Mammary epithelial cell (primary cell): ENCODE measurements around the gene ECE2.

Experiments used
- CTCF ChIP-seq, 2 donors: IDR thresholded peaks in 1 of 2; conservative IDR thresholded peaks in 1 of 2; 2 replicates each; pipeline ENCODE4 v1.5.1; 2011 to 2012; ENCODE audit warnings: inconsistent platforms in 2 of 2, low read length in 2 of 2, mild to moderate bottlenecking in 2 of 2, control low read depth in 1 of 2, low read depth in 1 of 2; ENCODE audit not compliant: insufficient read depth in 1 of 2; ENCODE audit errors: extremely low read depth in 1 of 2
- EZH2 ChIP-seq: IDR thresholded peaks from 2 replicates; pipeline ENCODE4 v1.6.1; 2012; ENCODE audit warnings: low read length, inconsistent platforms, borderline replicate concordance

DNA sequence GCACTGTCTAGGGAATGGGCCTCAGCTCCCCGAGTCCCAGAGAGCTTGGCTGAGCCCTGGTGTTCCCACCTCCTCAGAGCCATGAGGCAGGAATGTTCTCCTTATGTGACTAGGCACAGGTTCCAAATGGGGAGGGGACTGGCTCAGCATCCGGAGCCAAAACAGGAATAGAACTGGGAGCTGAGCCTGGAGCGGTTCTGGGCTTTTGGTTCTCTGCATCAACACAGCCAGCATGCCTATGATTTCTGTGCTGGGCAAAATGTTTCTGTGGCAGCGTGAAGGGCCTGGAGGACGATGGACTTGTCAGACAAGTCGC is 61.5 kb downstream of the ECE2 start, which contains the start of gene FAM131A:
- TF ChIP-seq CTCF (conservative IDR thresholded peaks at IDR 0.05 in 1 of 2, IDR thresholded peaks at IDR 0.05 in 1 of 2; ENCODE audit: extremely low read depth in 1 of 2, insufficient read depth in 1 of 2, low read depth in 1 of 2, low read length in 2 of 2) (no peak), EZH2 (no peak)
